SKM-1 (cell line): ENCODE data around the gene CLRN1.

Source experiments
- DNase-seq: peaks from one replicate; lab custom pipeline; 2025; ENCODE audit not compliant: unreplicated experiment; lab: John Stamatoyannopoulos, UW

Gene CLRN1

DNA sequence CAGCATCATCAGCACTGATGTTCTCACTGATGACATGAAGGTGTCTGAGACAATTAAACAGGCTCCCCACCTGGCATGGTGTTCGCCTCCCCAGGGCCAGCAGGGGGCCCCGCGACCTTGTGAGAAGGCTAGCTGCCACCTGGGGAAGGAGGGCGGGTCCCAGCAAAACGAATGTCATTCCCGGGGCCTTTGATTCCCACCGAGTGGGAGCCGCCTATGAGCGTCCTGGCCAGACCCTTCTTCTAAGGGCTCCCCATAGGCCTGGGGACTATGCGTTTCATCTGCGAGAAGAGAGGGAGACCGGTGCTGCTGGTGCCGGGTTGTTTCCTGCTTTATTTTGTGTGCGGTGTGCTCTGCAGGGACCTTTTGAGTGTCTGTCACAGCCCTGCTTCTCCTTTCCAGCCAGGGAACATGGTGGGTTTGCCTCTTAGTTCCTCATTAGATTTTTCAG, 46.8 kb downstream of the CLRN1 start:
- DNase-seq = peak; percentile 50

DNA sequence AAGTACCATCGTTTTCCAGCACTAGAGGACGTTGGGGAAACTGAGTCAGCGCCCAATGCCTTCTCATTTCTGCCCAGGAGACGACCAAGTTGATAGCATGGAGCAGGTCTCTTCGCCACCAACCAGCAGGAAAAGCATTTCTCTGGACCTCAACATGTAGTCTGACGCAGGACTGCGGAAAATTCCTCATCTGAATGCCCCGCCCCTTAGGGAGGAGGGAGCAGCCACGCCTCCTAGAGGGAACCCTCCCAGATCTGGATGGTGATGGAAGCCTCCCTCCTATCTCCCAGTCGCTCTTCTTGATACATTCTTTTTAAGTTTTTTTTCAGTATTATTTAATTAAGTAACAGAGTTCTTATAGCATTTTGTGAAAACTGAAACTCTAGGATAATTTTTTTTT, 49.9 kb downstream of the CLRN1 start:
- no peak for DNase-seq

DNA sequence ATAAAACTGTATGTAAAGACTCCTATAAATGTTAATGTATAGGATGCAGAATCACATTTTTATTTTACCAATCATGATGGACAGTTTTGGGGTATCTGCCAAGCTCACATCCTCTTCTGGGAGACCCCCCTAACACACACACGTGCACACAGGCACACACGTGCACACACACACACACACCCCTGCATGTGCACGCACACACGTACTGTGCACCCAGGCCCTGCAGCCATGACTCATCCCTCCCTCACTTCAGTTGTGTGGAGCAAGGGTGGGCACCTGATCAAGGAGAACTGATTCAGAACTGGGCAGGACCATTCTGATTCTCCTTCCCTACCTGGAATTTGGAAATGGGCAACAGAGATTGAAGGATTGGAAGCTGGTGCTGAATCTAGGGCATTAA, 51.3 kb downstream of the CLRN1 start:
- DNase-seq = no peak

DNA sequence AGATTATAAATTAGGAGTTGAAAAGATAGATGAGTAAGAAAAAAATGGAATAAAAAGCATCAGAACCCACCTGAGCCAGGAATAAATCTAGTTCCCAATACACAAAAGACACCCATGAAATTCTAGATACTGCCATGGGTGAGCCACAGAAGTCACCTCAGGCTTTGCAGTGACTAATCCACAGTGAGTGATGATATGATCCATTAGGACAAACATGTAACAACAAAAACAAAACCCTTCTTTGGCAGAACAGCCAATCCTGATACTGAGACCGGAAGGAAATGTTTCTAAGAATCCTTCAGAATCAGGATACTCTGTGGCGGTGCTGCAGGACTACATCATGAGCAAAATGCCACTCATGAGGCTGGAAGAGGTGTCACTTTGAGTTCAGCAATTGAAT, 52.3 kb downstream of the CLRN1 start:
- DNase-seq = no peak

DNA sequence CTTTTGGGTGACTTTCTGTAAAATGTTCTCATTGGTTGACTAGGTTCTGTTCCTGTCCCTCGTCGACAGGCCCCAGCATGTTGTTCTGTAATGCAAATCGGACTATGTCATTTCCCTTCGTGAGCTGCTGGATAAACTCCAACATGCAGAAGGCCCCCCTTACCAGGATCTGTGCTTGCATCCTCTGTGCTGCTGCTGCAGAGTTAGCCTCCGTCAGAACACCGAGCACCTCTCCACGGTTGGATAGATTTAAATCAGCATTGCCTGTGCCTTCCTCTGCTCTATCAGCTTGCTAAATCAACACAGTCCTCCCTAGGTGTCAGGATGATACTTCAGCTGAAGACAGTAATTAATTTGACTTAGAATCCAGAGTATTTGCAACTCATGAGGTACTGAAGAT, 54.6 kb downstream of the CLRN1 start:
- no peak for DNase-seq

DNA sequence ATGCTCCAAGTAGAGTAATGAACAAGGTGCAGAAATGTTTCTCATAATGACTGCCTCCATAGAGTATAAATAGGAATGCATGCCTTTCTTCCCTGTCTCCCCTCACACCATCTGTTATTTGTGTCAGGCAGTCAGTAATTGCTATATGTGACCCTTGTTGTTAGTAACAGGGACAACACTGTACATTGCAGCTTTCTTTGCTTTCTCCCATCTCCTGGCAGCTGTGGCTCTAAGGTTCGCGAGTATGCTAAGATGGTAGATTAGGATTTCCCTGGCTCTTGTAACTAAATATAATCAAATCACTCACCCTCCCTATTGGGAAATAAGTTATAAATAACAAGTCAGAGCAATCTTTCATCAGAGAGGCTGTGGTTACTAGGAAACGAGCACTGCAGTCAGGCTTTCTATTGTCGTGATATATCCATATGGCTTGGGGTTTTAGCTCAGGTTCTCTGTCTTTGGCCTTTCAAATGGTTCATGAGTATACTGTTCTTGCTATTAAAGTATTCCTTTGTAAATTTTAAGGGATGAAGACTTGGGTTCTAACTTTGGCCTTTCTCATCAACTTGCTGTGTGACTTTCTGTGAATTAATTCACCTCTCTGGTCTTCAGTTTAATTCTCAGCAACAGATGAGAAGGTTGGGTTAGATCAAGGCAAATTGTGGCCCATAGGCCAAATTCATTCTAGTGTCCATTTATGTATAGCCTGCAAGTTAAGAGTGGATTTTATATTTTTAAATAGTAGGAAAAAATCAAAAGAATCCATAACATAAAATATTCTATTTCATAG, 59.2 kb downstream of the CLRN1 start:
- no peak for DNase-seq

DNA sequence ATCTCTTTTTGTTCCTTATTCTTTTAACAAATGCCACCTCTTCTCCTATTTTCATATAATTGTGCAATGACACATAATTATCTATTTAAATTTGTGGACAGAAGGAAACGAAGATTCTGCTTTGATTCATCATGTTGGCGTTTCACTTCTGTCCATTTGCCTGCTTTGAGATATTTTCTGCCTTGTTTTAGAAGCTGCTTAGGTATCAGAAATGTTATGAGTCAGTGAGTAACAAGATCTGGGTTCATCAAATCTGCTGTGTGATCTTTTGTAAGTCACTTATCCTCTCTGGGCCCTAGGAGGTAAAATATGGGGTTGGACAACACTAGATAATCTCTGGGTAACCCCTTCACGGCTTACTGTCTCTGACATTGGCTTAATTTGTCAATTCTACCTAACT, 60.0 kb downstream of the CLRN1 start:
- DNase-seq = no peak

DNA sequence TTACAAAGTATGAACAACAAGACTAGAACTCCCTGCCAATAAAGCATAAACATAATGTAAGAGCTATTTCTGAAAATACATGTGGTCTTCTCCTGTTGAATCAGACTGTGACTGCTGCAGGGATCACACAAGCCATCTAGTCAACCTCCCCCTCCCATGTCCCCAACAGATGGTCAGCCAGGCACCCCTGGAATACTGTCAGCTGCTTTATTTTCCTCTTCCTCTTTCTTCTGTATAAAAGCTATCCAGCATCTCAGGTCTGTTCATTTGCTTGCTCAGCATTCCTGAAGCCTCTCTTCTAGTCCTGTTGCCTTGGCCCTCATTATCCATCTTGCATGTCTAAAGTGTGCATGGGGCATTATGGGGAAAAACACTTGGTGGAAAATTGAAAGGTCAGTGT, 60.8 kb downstream of the CLRN1 start:
- no peak for DNase-seq

DNA sequence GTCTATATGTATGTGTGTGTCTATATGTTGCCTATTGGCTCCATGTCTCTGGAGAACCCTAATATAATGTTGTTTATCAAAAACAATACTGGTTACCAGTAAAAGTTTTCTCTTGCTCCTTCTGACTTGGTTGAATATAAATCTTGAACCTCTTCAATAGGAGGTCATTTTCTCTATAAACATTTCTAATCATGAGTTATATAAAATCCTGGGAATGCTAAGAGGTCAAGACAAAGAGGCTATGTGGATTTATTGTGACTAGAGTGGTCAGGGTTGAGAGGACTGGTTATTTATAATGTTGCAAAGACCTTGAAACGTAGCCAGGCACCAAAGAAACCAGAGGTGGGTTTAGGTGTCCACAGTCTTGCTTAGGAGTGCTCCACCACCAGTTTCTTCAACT, 66.1 kb downstream of the CLRN1 start:
- DNase-seq = no peak

DNA sequence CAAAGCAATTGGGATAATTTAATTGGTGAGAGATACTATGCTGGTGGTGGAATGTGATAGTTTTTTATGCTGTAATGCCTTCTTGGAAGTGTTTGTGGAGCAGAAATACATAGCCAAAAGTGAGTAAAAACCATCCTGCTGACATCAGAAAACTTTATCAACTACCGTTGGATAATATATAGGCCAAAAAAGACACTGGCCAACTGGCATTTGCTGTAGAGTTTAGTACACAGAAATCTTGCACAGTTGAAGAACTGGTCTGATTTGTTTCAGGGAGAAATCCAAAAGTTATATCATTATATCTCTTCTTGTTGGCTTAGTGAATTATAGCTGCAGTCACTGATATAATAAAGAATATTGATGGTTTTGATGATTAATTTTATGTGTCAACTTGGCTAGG, 66.8 kb downstream of the CLRN1 start:
- DNase-seq = no peak

DNA sequence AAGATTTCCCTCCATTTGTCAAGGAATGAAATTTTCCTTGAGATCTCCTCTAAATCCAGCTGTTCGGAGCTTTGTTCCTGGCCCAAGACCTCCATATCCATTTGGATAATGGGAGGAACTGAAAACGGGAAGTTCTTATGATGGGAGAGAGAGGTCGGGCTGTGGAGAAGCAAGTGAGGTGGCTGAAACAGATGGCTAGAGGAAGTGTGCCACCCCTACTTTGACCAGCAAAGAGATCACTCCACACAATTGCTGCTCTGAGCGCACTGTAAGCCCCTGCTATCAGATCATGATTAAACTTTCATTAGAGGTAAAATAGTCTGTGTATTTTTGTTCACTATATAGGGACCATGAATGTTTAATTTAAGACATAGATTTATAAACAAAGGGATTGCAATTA, 67.2 kb downstream of the CLRN1 start, which contains the start of gene MINDY4B:
MINDY4B (minus strand) TSS at position 101 of the 400 bp plus-strand sequence; CDS start at position 101, 0 bp downstream.
- DNase-seq = no peak

DNA sequence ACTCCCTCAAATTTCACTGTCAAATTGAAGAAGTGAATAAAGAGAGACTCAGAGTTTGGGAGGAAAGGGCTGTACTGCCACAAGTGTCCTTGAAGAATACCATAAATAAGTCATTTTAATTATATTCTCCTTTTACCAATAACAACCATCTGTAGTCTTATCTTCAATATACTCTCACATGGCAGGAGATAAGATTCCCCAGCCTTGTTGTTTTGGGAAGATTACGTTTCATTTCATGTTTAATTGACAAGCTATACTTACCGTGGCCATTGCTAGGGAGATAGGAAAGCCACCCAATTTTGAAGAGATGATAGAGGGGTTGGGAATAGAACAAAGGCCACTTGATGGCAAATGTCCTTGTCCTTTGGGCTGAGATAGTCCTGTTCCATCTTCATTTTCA, 69.5 kb downstream of the CLRN1 start:
- no peak for DNase-seq

DNA sequence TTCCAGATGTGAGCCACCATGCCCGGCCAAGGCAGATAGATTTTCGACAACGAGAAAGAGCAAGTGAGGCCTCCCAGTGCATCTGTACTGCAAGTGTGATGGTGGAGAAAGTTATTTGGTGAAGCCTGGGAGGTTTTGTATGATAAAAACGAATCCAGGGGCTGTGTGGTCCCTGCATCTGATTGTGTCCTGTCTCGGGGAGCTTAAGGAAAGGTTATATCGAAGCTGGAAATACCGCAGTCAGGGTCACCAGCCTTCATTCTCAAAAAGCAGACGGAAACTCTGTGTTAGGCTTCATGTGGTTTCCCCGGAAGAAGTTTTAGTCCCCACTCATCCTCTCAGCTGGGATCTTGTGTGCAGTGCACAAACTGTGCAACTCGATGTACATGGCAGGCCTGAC, 70.7 kb downstream of the CLRN1 start:
- no peak for DNase-seq

DNA sequence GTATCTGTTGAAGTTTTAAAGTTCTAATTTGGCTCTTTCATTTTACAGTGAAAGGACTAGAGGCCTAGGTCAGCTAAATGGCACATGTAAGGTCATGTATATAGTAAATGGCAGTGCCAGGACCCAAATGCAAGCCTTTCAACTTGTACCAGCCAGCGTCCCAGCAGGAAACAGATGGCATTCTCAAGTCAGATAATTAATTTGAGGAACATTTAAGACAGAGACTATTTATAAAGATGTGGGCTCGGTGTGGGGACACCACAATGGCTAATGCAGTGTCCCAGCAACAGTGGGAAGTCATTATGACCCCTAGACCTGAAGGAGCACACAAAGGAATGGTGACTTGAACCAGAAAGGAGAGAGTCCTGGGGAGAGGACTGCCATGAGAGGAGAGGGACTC, 73.4 kb downstream of the CLRN1 start:
- DNase-seq = no peak

DNA sequence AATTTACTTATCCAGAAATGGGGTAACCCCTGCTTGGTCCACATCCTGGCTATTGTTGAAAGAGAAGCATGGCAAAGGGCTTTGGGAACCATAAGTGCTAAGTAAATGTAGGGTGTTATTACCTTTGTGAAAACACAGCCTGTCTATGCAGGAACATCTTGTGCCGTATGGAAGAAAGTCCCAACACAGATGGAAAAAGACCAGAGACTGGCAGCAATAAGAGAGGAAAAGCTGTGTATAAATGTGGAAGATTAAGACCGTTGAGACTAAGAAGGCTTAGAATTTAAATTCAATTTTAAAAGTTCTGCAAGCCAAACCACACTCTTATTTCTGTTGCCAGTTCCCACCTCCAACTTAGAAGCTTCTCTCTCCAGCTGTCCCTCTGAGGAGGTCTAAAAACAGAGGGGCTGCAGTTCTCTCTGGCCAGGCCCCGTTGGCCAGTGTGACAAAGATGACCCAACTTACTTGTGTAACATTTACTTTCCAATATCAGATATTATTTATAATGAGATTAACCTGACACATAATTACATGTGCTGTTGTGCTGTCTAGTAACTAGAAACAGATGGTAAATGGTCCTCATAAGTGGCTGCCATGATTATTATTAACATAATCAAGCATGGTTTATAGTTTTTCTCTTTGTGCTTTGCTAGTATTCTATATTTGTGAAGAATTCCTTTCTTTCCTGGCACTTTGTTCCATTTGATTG, 74.3 kb downstream of the CLRN1 start:
- no peak for DNase-seq

DNA sequence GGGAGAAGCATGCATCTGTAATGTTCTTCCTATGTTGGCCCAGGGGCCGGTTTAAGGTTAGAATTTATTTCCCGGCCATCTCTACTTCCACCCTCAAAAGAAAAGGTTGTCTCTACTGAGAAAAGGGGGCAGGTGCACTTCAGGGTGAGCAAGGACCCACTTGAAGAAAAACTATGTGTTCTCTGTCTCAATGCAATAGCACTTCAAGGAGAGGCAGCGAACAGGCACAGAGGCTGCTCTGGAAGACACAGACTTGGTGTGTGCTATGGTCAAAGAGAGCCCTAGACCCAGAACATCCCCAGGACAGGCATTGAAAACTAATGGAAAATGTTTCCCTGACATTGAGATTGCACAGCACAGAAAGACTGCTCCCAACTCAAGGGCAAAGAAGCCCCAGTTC, 74.9 kb downstream of the CLRN1 start:
- DNase-seq = no peak

DNA sequence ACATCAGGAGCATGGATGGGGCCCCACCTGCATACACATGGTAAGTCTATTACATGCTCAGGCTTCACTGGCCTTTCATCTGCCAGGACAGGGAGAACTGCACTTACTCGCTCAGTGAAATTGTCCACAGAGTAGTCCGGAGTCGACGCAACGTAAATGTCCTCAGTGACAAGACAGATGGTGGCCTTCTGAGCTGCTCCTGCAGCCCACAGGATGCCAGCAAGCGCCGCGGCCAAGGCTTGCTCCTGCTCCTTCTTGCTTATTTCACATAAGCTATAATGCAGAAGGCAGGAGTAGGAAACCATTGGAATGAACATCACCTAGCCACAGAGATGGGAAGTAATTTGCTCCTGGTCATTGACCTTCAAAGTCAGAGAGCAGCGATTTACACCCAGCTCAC, 81.7 kb downstream of the CLRN1 start:
- DNase-seq = no peak

DNA sequence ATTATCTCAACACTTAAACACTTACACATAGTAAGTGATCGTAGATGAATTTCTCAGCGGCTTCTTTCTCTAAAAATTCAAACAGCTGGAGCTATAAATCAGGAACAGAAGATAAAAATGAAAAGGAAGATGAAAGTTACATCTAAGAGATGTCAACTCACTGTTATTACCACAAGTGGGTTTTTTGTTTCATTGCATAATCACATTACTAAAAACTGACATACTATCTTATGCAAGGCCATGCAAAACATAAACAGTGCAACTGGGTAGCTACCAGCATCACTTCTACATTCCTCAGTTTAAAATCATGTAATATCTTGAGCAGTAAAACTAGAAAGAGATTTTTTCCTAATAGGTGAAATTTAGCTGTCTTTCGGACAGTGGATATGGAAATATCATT, 82.2 kb downstream of the CLRN1 start:
- DNase-seq = peak; percentile 35

DNA sequence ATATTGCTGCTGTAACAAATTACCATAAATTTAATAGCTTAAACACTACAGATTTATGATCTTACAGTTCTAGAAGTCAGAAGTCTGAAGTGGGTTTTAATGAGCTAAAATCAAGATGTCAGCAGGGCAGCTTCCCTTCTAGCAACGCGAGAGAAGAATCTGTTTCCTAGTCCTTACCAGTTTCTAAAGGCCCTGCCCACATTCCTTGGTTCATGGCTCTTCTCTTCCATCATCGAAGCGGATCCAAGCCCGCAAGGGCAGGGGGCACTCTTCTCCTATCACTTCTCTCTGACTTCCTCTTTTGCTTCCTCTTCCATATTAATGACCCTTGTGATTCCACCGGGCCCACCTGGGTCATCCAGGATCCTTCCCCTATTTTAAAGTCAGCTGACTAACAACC, 83.4 kb downstream of the CLRN1 start:
- DNase-seq = no peak

DNA sequence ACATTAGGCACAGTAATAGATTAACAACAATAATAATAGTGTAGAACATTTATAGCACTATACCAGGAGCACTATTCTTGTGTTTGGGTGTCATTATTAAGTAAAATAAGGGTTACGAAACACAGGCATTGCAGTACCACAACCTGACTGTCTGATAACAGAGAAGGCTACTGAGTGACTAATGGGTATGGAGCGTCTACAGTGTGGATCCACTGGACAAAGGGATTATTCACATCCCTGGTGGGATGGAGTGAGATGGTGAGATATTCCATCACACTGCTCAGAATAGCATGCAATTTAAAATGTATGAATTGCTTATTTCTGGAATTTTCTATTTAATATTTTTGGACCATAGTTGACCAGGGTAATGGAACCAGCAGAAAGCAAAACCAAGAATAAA, 85.5 kb downstream of the CLRN1 start:
- no peak for DNase-seq

DNA sequence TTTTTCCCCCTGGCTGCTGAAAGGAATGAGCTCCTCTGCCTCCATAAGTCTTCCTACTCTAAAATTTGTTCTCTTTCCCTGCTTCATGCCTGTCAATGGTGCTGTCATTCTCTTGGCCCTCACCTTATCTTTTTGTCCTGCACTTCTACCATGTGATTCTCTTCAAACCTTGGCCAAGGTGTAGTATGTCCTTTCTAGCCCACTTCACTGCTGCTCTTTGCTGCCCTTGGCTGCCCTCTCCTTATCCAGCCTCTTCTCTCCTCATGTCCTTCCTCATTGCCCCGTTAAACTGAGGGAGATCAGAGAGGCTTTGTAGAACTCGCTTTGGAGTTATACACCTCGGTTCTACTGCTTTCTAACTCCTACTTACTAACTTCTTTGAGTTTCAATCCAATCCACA, 87.0 kb downstream of the CLRN1 start:
- DNase-seq = no peak

DNA sequence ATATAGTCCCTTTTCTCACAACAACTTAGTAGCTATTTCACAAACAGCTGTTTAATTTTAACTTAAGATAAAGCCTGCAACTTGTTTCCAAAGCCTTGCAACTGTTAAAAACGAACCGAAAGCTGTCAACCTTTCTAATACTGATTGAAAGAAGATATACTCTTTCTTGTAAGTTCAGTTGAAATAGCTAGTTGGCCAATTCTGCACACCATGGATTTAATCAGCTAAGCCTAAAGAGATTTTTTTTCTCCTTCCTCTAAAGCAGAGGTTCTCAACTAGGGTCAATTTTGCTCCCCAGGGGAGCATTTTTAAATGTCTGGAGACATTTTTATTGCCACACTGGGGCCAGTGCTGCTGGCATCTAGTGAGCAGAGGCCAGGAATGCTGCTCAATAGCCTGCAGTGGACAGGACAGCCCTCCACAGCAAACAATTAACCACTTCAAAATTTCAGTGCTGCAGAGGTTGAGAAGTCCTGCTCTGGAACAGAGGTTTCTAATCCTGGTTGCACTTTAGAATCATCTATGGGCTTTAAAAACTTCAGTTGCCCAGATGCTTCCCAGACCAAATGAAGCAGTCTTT, 93.4 kb downstream of the CLRN1 start:
- no peak for DNase-seq
